Kidney (tissue), 14 donors: ENCODE measurements around the gene CYP39A1. TPM values are rescaled to one million over a fixed set of nuclear protein-coding genes. Genes with fewer than 3 reads are reported as not detected.

Source experiments
- DNase-seq, 5 donors: peaks; one replicate each; pipeline ENCODE4 v3.0.0-alpha.2; 2013 to 2020
- FAIRE-seq: peaks from 2 replicates; lab custom pipeline; 2012; peaks lifted over from hg19 to GRCh38; lab: Jason Lieb, UNC
- H3K27ac ChIP-seq, 2 donors: one replicate each; pipeline ENCODE4 v1.7.0; 2013; ENCODE audit warnings: low read depth in 2 of 2, low read length in 2 of 2, inconsistent platforms in 1 of 2
- H3K27me3 ChIP-seq: one replicate; pipeline ENCODE4 v1.7.1; 2013; ENCODE audit warnings: low read length, inconsistent platforms; ENCODE audit not compliant: control insufficient read depth, insufficient read depth
- H3K36me3 ChIP-seq, 3 donors: one replicate each; pipeline versions ENCODE4 v1.7.0 to v1.7.1; 2013; ENCODE audit warnings: low read length in 3 of 3, control low read depth in 1 of 3, inconsistent platforms in 1 of 3; ENCODE audit not compliant: insufficient read depth in 3 of 3, control insufficient read depth in 2 of 3
- H3K4me1 ChIP-seq, 3 donors: one replicate each; pipeline versions ENCODE4 v1.7.0 to v1.7.1; 2013; ENCODE audit warnings: low read length in 3 of 3, inconsistent platforms in 1 of 3, low read depth in 1 of 3; ENCODE audit not compliant: control insufficient read depth in 2 of 3, insufficient read depth in 2 of 3
- H3K4me3 ChIP-seq, 3 donors: one replicate each; pipeline versions ENCODE4 v1.7.0 to v1.8.1; 2013; ENCODE audit warnings: low read length in 3 of 3, control low read depth in 1 of 3, inconsistent platforms in 1 of 3
- H3K9ac ChIP-seq, 3 donors: one replicate each; pipeline versions ENCODE4 v1.7.0 to v1.7.1; 2013; ENCODE audit warnings: low read length in 3 of 3, control low read depth in 1 of 3, inconsistent platforms in 1 of 3
- H3K9me3 ChIP-seq, 3 donors: one replicate each; pipeline versions ENCODE4 v1.7.0 to v1.7.1; 2013; ENCODE audit warnings: low read length in 3 of 3, control low read depth in 1 of 3, inconsistent platforms in 1 of 3; ENCODE audit not compliant: control insufficient read depth in 2 of 3, insufficient read depth in 1 of 3
- intact Hi-C: fragments of 100-400 bp; cut with DNase I; formaldehyde crosslinking; loops from one replicate; pipeline ENCODE4 v1.11.1; 2022
- polyA plus RNA-seq: library from polyadenylated mRNA; stranded (reverse); fragments of 350-450 nt; fragmentation: Illumina TruSeq; extraction: RNeasy Lipid Tissue Mini Kit (QIAGEN cat#74804); gene quantifications from one replicate; pipeline ENCODE4 v1.2.3, GENCODE V29; 2014; ENCODE audit warnings: low read depth, low replicate concordance; ENCODE audit not compliant: insufficient read depth
- total RNA-seq: library from RNA; stranded (reverse); fragmentation: NEBNext Ultra II Directional; extraction: Animal tissue kit (Norgen Biotek cat#: 25700); gene quantifications from one replicate; pipeline ENCODE4 v1.2.1, GENCODE V29; 2021
- TF ChIP-seq, protein P1 (sequence below): IDR thresholded peaks from 3 replicates; pipeline ENCODE4 v1.5.1; 2012; ENCODE audit warnings: mild to moderate bottlenecking, moderate library complexity, borderline replicate concordance; ENCODE audit not compliant: insufficient read depth; ENCODE audit errors: extremely low read depth
- donor health status: control.
- donor health status: control.
- donor health status: control.
- donor health status: control.
- donor health status: control.
- donor health status: DM: yes; HTN: yes; CAD: no.
- donor health status: Normal renal cell carcinoma (clear cell type).

The CYP39A1 gene
- total and polyA plus RNA-seq, 2 donors from 2014 or later: 6.0 to 8.7 TPM

DNA sequence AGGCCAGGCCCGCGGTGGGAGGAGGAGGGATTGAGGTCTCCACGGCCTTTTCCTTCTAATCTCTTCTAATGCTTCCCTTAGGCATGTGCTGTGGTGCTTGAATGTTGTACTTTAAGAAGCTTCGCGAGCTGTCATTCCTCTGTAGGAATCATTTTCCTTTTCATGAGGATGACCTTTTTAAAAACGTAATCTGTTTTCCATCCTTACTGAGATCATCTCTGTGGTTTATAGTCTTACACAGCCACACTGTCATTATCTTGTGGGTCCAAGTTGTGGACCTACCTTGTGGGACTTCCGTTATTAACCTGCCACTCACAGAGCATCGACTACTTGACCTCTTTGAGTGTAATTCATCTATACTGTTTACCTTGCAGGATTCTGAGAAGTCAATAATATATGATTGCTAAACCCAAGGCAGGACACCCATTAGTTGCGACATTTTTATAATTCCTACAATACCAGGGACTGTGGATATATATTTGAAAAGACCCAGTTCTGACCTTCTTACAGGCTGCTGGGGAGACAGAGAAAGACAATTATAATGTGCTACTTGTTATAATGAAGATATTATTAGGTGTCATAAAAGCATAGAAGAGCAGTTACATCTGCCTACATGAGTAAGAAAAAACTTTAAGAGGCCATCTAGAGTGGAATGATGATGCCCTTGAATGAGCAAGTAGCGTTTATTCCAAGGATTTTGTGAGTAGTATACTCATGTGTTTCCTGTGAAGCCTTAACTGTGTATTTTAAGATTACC, 999 bp upstream of the CYP39A1 start:
- Histone ChIP-seq H3K4me1 (peaks cover 0 to 4% (median 0%) of the 10 kb centered on the region in 3 donors), H3K4me3 (peak overlapping the region; percentile 93 to 98 (median 93)), H3K27me3 (no peaks in the 10 kb centered on the region), H3K27ac (peak overlapping the region; percentile 87 to 95), H3K36me3 (no peaks in the 10 kb centered on the region), H3K9me3 (no peaks in the 10 kb centered on the region), H3K9ac (peak overlapping the region; percentile 4 to 83 (median 54))
- TF ChIP-seq, protein P1, sequence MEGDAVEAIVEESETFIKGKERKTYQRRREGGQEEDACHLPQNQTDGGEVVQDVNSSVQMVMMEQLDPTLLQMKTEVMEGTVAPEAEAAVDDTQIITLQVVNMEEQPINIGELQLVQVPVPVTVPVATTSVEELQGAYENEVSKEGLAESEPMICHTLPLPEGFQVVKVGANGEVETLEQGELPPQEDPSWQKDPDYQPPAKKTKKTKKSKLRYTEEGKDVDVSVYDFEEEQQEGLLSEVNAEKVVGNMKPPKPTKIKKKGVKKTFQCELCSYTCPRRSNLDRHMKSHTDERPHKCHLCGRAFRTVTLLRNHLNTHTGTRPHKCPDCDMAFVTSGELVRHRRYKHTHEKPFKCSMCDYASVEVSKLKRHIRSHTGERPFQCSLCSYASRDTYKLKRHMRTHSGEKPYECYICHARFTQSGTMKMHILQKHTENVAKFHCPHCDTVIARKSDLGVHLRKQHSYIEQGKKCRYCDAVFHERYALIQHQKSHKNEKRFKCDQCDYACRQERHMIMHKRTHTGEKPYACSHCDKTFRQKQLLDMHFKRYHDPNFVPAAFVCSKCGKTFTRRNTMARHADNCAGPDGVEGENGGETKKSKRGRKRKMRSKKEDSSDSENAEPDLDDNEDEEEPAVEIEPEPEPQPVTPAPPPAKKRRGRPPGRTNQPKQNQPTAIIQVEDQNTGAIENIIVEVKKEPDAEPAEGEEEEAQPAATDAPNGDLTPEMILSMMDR: no peak
- FAIRE-seq: no peak
- intact Hi-C loops: no loop called here
- DNase-seq: peak in 1 of 5 donors; percentile 1

DNA sequence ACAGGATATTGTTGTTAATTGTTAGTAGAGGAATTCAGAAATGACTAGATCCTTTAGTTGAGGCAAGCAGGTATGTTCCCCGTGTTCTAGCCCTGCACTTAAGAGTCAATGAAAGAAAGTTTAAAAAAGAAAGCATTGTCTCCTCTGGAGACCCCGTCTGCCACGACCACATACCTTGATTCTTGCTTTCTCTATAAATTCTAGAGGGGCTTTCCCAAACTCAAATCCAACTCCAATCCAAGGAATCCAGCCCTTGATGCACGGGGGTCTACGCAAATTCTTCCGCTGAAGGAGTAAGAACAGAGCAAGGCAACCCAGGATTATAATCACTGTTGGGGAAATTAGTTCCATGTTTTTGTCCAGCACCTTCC, 401 bp downstream of the CYP39A1 start:
- Histone ChIP-seq H3K9me3 (no peaks in the 10 kb centered on the region), H3K27ac (peak overlapping the region; percentile 87 to 95), H3K36me3 (no peaks in the 10 kb centered on the region), H3K9ac (peak overlapping the region; percentile 78 to 87 (median 83)), H3K4me3 (peak overlapping the region; percentile 93 to 98 (median 93)), H3K27me3 (no peaks in the 10 kb centered on the region), H3K4me1 (peaks cover 0 to 4% (median 0%) of the 10 kb centered on the region in 3 donors)
- TF ChIP-seq, protein P1: no peak
- DNase-seq (no peak), FAIRE-seq (no peak)
- intact Hi-C loops: no loop called here

DNA sequence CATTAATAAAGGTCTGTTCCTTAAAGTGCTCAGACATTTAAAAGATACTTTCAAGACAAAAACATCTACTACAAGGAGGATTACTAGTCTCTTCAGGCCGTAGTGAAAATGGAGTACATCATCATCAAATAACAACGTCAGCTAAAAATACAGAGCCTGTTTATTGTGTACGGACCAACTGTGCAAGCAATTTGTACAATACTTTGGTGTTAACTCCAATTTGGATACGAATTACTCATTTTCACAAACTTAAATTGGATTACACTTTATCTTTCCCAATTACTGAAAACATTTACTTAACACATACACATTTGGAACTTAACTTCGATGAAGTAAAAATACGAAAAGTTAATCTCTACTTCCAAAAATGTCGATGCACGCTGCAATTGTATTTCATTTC, 802 bp downstream of the CYP39A1 start:
- Histone ChIP-seq H3K4me1 (peaks cover 0 to 4% (median 0%) of the 10 kb centered on the region in 3 donors), H3K27me3 (no peaks in the 10 kb centered on the region), H3K27ac (peak overlapping the region in 1 of 2 donors; percentile 95), H3K36me3 (no peaks in the 10 kb centered on the region), H3K9me3 (no peaks in the 10 kb centered on the region), H3K4me3 (peak overlapping the region; percentile 93 to 98 (median 93)), H3K9ac (peak overlapping the region in 2 of 3 donors; percentile 78 to 87)
- peak in 1 of 5 donors; percentile 38 for DNase-seq
- intact Hi-C loops: no loop called here
- TF ChIP-seq, protein P1: no peak
- FAIRE-seq: peak; percentile 11
